IPS-15b (cell line): ENCODE results near the gene ATL1.
"Not testable (repeated sequence)": the region's sequence is repeated elsewhere in the genome, so short reads cannot be mapped to it uniquely, and the experiment has no call there.

Source experiments
- H3K27me3 ChIP-seq: one replicate; pipeline ENCODE4 v1.6.1; 2013; ENCODE audit warnings: low read length; ENCODE audit not compliant: control insufficient read depth, insufficient read depth
- H3K36me3 ChIP-seq: one replicate; pipeline ENCODE4 v1.6.1; 2013; ENCODE audit warnings: low read length; ENCODE audit not compliant: control insufficient read depth, insufficient read depth
- H3K4me1 ChIP-seq: one replicate; pipeline ENCODE4 v1.6.1; 2013; ENCODE audit warnings: mild to moderate bottlenecking, low read length; ENCODE audit not compliant: control insufficient read depth, insufficient read depth
- H3K4me3 ChIP-seq: one replicate; pipeline ENCODE4 v1.5.1; 2013; ENCODE audit warnings: low read depth, low read length
- H3K9ac ChIP-seq: one replicate; pipeline ENCODE4 v1.6.1; 2013; ENCODE audit warnings: low read depth, mild to moderate bottlenecking, low read length
- H3K9me3 ChIP-seq: one replicate; pipeline ENCODE4 v1.6.1; 2013; ENCODE audit warnings: mild to moderate bottlenecking, low read length; ENCODE audit not compliant: control insufficient read depth, insufficient read depth

ATL1 gene

DNA sequence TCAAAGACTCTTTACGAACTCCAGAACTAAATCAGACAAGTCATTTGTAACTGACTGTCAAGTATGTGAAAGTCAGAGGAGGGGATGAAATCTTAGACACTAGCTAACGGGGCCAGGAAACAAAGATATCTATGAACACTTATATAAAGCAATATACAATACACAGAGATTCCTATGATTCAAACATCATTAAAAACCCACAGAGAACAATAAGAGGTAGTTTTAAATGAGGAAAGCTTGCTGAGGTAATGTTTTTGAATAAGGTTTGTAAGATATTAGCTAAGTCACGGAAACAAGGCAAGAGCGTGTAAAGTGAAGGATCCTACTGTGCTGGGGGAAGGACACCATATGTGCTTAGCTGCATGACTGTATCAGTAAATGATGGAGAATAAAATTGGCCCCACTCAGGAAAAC is 71.5 kb downstream of the ATL1 start:
- no peak overlapping the region for H3K9ac ChIP-seq
- no peaks in the 10 kb centered on the region for H3K9me3 ChIP-seq
- no peaks in the 10 kb centered on the region for H3K36me3 ChIP-seq
- H3K4me3 ChIP-seq = no peak overlapping the region
- no peaks in the 10 kb centered on the region for H3K4me1 ChIP-seq
- H3K27me3 ChIP-seq = no peaks in the 10 kb centered on the region

DNA sequence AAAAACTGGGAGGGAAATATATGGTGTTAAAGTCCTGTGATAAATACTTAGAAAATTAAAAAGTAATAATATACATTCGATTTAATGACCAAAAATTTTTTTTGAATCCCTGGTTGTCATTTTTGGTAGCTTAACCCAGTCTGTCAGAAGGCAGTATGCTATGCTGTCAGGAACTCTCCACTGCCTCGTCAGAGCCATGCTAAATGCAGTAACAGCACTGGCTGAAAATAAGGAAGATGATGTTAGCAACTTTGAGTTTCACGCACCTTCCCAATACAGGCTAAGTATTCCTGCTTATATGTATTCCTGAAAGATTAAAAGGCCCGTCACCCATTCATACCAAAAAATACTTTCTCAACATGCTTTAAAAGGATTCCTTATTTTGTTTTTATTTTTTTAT is 74.0 kb downstream of the ATL1 start:
- H3K36me3 ChIP-seq = no peaks in the 10 kb centered on the region
- H3K4me1 ChIP-seq = no peaks in the 10 kb centered on the region
- H3K9ac ChIP-seq = no peak overlapping the region
- no peaks in the 10 kb centered on the region for H3K27me3 ChIP-seq
- no peaks in the 10 kb centered on the region for H3K9me3 ChIP-seq
- no peak overlapping the region for H3K4me3 ChIP-seq

DNA sequence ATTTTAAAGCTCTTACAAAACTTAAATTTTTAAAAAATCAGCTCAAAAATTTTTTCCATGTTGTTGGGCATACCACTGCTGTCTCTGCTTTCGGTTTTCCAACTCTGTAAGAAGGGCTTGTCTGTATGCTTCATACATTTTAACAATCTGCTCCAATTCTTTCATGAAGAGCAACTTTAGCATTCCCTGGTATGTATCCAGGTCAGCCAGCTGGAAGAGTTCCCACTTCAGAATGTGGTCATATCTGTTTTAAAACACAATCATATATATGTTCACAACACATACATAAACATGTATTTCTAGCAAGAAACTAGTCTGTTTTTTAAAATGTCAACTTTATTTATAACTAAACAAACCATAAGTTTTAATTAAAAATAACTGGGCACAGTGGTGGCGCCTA is 75.2 kb downstream of the ATL1 start:
- Histone ChIP-seq H3K9me3 (no peaks in the 10 kb centered on the region), H3K36me3 (no peaks in the 10 kb centered on the region), H3K27me3 (no peaks in the 10 kb centered on the region), H3K4me3 (no peak overlapping the region), H3K4me1 (no peaks in the 10 kb centered on the region), H3K9ac (no peak overlapping the region)

DNA sequence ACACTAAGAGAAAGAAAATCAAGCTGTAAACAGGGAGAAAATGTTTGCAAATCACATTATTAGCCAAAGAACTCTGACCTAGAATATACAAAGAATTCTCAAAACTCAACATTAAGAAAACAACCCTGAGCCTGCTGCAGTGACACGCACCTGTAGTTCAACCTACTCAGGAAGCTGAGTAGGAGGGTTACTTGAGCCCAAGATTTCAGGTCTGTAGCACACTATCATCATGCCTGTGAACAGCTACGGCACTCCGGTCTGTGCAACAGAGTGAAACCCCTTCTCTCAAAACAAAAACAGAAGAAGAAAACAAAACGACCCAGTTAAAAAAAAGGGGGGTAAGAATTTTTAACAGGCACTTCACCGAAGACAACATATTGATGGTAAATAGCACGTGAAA is 87.3 kb downstream of the ATL1 start:
- Histone ChIP-seq H3K4me1 (no peaks in the 10 kb centered on the region), H3K9me3 (no peaks in the 10 kb centered on the region), H3K36me3 (no peaks in the 10 kb centered on the region), H3K9ac (no peak overlapping the region), H3K27me3 (no peaks in the 10 kb centered on the region), H3K4me3 (no peak overlapping the region)

DNA sequence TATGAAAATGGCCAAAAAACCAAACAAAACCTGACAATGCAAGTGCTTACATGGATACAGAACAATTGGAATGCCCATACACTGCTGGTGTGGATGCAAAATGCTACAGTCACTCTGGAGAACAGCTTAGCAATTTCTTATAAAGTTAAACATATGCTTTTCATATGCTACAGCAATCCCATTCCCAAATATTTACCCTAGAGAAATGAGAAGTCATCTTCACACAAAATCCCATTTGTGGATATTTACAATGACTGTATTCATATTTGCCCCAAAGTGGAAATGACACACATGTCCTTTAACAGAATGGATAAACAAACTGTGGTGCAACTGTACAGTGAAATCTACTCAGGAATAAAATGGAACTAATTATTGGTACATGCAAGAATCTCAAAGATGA is 87.8 kb downstream of the ATL1 start:
- no peak overlapping the region for H3K4me3 ChIP-seq
- H3K36me3 ChIP-seq = no peaks in the 10 kb centered on the region
- no peaks in the 10 kb centered on the region for H3K9me3 ChIP-seq
- no peaks in the 10 kb centered on the region for H3K27me3 ChIP-seq
- no peaks in the 10 kb centered on the region for H3K4me1 ChIP-seq
- no peak overlapping the region for H3K9ac ChIP-seq

DNA sequence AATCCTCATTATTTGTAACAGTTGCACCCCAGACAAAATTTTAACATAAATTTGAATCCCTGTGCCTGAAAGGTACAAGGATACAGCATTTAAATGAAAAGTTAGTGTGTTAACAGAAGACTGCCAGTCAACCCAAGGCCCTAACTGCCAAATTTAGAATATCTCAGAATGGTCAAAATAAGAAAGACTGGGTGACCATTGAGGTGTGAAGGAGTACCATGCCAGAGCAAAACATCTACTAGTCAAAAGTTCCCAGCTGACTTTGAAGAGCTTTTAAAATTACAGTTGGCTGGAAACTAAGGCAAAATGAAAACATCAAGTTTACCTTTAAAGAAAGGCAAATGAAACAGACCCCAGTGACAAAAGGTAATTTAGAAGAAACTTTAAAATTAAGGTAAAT is 89.7 kb downstream of the ATL1 start:
- Histone ChIP-seq H3K4me1 (no peaks in the 10 kb centered on the region), H3K9me3 (no peaks in the 10 kb centered on the region), H3K36me3 (no peaks in the 10 kb centered on the region), H3K27me3 (no peaks in the 10 kb centered on the region), H3K9ac (no peak overlapping the region), H3K4me3 (no peak overlapping the region)

DNA sequence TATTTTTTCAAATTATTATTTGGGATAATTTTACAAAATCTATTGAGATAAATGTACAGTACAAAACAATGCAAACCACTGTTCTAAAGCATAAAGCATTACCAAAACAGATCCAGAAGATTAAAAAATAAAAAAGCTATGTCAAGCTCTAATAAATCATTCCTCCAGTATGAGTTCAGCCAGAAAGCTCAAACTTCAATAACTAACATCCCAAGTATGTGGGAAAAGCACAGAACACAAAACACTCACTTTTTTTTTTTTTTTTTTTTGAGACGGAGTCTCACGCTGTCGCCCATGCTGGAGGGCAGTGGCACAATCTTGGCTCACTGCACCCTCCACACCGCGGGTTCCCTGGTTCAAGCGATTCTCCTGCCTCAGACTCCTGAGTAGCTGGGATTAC is 96.8 kb downstream of the ATL1 start:
- Histone ChIP-seq H3K9ac (no peak overlapping the region), H3K36me3 (no peaks in the 10 kb centered on the region), H3K4me3 (no peak overlapping the region), H3K4me1 (peaks cover 15% of the 10 kb centered on the region), H3K27me3 (no peaks in the 10 kb centered on the region), H3K9me3 (no peaks in the 10 kb centered on the region)

DNA sequence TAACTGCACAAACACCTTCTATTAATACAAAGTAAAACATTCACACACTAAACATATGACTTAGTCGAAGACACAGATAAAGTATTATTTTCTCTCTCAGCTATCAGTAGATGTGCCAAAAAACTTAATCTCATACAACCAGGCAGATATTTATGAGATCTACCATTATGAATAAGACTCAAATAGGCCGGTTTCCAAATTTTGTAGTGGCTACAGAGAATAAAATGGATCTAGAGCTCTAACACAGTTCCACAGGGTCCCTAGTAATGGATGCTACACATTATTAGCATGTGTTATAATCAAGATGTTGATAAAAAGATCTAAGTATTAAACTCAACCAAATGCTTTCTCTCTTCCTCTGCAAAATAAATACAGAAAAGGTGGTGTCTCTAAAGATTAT is 97.8 kb downstream of the ATL1 start:
- Histone ChIP-seq H3K4me1 (peaks cover 15% of the 10 kb centered on the region), H3K27me3 (no peaks in the 10 kb centered on the region), H3K36me3 (no peaks in the 10 kb centered on the region), H3K4me3 (no peak overlapping the region), H3K9ac (no peak overlapping the region), H3K9me3 (no peaks in the 10 kb centered on the region)

DNA sequence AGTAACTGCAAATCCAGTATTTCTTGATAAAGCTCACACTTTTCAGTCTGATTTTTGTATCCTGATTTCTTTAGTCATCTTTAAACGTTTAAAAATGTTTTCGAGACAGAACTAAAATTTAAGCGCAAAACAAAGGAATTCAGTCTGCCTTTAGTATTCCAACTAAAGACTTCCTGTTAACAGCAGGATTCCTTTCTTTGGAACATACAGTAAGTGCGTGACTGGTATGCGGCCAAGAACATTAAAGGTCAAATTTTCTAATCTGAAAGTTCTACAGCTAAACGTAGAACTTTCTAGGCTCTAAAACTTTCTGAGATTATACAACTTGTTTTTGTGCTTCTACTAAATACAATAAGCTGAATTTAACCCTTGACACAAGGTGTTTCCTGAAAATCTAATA is 98.3 kb downstream of the ATL1 start:
- no peak overlapping the region for H3K4me3 ChIP-seq
- no peaks in the 10 kb centered on the region for H3K36me3 ChIP-seq
- H3K4me1 ChIP-seq = peaks cover 15% of the 10 kb centered on the region
- no peak overlapping the region for H3K9ac ChIP-seq
- H3K27me3 ChIP-seq = no peaks in the 10 kb centered on the region
- no peaks in the 10 kb centered on the region for H3K9me3 ChIP-seq

DNA sequence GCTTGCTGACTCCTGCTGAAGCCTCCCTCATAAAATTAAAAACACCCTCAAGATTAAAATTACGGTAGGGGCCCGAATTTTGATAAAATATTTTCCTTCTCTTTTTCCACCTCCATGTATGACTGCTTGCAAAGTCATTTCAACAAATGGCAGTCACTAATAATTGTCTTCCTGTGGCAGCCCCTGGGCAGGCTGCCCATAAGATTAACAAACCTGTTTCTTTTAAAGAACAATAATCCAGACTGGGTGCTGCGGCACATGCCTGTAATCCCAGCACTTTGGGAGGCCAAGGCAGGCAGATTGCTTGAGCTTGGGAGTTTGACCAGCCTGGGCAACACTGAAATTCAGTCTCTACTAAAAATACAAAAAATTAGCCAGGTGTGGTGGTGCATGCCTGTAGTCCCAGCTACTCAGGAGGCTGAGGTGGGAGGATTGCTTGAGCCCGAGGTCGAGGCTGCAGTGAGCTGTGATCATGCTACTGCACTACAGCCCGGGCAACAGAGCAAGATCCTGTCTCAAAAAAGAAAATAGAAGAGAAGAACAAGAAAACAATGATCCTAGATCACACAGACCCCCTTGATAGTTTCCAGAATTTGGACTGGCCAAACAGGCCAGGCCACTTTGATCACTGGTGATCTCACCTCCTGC is 99.5 kb downstream of the ATL1 start:
- Histone ChIP-seq H3K27me3 (no peaks in the 10 kb centered on the region), H3K9me3 (no peaks in the 10 kb centered on the region), H3K4me3 (no peak overlapping the region), H3K36me3 (no peaks in the 10 kb centered on the region), H3K9ac (no peak overlapping the region), H3K4me1 (peaks cover 15% of the 10 kb centered on the region)

DNA sequence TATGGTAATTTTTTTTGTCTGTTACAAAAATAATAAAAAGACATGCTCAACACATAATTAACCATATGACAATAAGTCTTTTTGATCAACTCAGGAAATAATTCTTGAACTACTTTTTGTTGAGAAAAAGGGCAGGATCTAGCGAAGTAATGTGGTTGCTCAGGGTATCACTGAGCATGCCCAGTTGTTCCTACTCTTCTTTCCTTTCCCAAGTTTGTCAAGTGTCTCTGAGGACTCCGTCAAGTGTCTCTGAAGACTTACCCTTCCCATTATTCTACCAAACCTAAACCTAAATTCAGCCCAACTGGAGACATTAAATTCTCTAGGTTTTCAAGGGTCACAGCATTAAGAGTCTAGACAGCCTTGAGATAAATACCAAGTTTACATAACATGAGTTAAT is 104.6 kb downstream of the ATL1 start:
- H3K4me1 ChIP-seq, H3K9ac ChIP-seq, H3K27me3 ChIP-seq, H3K9me3 ChIP-seq, H3K4me3 ChIP-seq, H3K36me3 ChIP-seq: not testable (repeated sequence)

DNA sequence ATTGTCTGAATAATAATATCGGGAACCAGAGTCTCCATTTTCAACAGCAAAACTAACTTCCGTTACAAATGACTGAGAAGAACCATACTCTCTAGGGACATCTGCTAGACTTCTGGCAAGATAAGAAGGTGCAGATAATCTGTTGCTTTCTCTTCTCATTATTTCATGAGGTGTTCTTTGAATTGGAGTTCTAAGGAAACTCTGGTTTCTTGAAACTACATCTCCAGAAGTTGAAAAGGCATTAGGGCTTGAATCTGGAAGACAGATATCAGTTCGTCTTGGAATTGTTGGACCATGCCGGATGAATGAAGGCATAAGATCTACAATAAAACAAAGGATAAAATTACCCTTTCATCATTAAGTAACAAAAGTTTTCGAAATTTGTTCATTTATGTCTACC is 105.4 kb downstream of the ATL1 start:
- H3K27me3 ChIP-seq, H3K36me3 ChIP-seq, H3K9ac ChIP-seq, H3K9me3 ChIP-seq, H3K4me3 ChIP-seq: not testable (repeated sequence)
- H3K4me1 ChIP-seq = peaks cover 15% of the 10 kb centered on the region
